Measurements from ENCODE around the gene FRY.

The FRY gene

GRCh38 chr13:32233062-32233461 is 201.5 kb downstream of the FRY start:
- TF ChIP-seq SIN3A (IDR thresholded peaks at IDR 0.05; ENCODE audit: borderline replicate concordance, insufficient read depth, low read length), result no peak
- no peak for TF ChIP-seq FOXP2 (optimal IDR thresholded peaks at IDR 0.05; ENCODE audit: borderline replicate concordance, extremely low read depth, extremely low read length, insufficient read depth)
- no peak for TF ChIP-seq REST (IDR thresholded peaks at IDR 0.05; ENCODE audit: insufficient read depth in 1 of 2, low read depth in 2 of 2, low read length in 2 of 2)
- TF ChIP-seq POLR2AphosphoS5 (IDR thresholded peaks at IDR 0.05; ENCODE audit: low read depth, low read length), result no peak
- no peak for TF ChIP-seq TAF1 (IDR thresholded peaks at IDR 0.05; ENCODE audit: borderline replicate concordance, insufficient read depth, low read length)

- TF ChIP-seq REST (IDR thresholded peaks at IDR 0.05; ENCODE audit: insufficient read depth in 1 of 2, low read depth in 2 of 2, low read length in 2 of 2) (no peak), POLR2AphosphoS5 (IDR thresholded peaks at IDR 0.05; ENCODE audit: low read depth, low read length) (no peak), SIN3A (IDR thresholded peaks at IDR 0.05; ENCODE audit: borderline replicate concordance, insufficient read depth, low read length) (no peak), FOXP2 (optimal IDR thresholded peaks at IDR 0.05; ENCODE audit: borderline replicate concordance, extremely low read depth, extremely low read length, insufficient read depth) (no peak), TAF1 (IDR thresholded peaks at IDR 0.05; ENCODE audit: borderline replicate concordance, insufficient read depth, low read length) (no peak)
Observed at GRCh38 chr13:32234914-32235313, 203.3 kb downstream of the FRY start.

GRCh38 chr13:32237681-32238080 is 206.1 kb downstream of the FRY start:
- no peak for TF ChIP-seq REST (IDR thresholded peaks at IDR 0.05; ENCODE audit: insufficient read depth in 1 of 2, low read depth in 2 of 2, low read length in 2 of 2)

GRCh38 chr13:32243695-32244094 is 212.1 kb downstream of the FRY start:
- TF ChIP-seq SIN3A (IDR thresholded peaks at IDR 0.05; ENCODE audit: borderline replicate concordance, insufficient read depth, low read length) (no peak), FOXP2 (optimal IDR thresholded peaks at IDR 0.05; ENCODE audit: borderline replicate concordance, extremely low read depth, extremely low read length, insufficient read depth) (no peak), REST (IDR thresholded peaks at IDR 0.05; ENCODE audit: insufficient read depth in 1 of 2, low read depth in 2 of 2, low read length in 2 of 2) (no peak), POLR2AphosphoS5 (IDR thresholded peaks at IDR 0.05; ENCODE audit: low read depth, low read length) (no peak), TAF1 (IDR thresholded peaks at IDR 0.05; ENCODE audit: borderline replicate concordance, insufficient read depth, low read length) (no peak)

GRCh38 chr13:32245555-32245954 is 214.0 kb downstream of the FRY start:
- TF ChIP-seq SIN3A (IDR thresholded peaks at IDR 0.05; ENCODE audit: borderline replicate concordance, insufficient read depth, low read length) (no peak), POLR2AphosphoS5 (IDR thresholded peaks at IDR 0.05; ENCODE audit: low read depth, low read length) (no peak), TAF1 (IDR thresholded peaks at IDR 0.05; ENCODE audit: borderline replicate concordance, insufficient read depth, low read length) (no peak), REST (IDR thresholded peaks at IDR 0.05; ENCODE audit: insufficient read depth in 1 of 2, low read depth in 2 of 2, low read length in 2 of 2) (no peak), FOXP2 (optimal IDR thresholded peaks at IDR 0.05; ENCODE audit: borderline replicate concordance, extremely low read depth, extremely low read length, insufficient read depth) (no peak)
